ENCODE data around the gene PTPN3. TPM values are rescaled to one million over a fixed set of nuclear protein-coding genes. Genes with fewer than 3 reads are reported as not detected.

Gene PTPN3
- total and polyA plus RNA-seq, 2 donors (not counting 1 experiment from before 2014, with no cell fraction given) = not detected

DNA sequence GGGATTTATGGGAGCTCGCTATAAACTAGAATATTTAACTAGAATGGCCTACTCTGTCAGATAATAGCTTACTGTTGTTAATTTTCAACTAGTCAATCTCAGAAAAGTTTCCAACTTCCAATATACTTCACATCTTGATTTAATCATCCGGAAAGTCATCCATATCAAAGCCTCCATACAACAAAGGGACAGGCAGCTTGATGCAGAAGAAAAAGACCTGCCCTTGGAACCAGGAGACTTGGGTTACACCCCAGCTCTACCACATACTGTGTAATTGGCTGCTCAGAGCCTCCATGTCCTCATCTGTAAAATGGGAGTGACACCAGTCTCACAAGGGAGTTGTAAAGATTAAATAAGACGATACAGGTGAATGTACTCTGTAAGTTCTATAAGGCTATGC is 1.9 kb downstream of the PTPN3 start:
- Mint-ChIP-seq H3K9me3 (ENCODE audit: insufficient read depth) (no peaks in the 10 kb centered on the region), H3K4me1 (peaks cover 10% of the 10 kb centered on the region), H3K4me3 (no peak overlapping the region), H3K27me3 (peaks cover 57% of the 10 kb centered on the region), H3K27ac (no peak overlapping the region)
- 86% methylated on average over 1 of the region's 3 CpGs for WGBS (ENCODE audit: insufficient coverage)
- Histone ChIP-seq H3K4me3 (ENCODE audit: control extremely low read depth in 1 of 5, extremely low read depth in 1 of 5, insufficient read depth in 1 of 5, low read depth in 2 of 5, low read length in 4 of 5) (no peak overlapping the region), H2AFZ (ENCODE audit: insufficient read depth, low read depth, low read length, poor library complexity, severe bottlenecking) (no peak overlapping the region), H3K4me1 (ENCODE audit: control insufficient read depth in 2 of 2, insufficient read depth in 2 of 2, low read length in 2 of 2) (no peaks in the 10 kb centered on the region), H3K27me3 (replicated peaks in 1 of 4; ENCODE audit: control extremely low read depth in 1 of 4, control insufficient read depth in 3 of 4, insufficient read depth in 4 of 4, low read length in 3 of 4) (peaks cover 0 to 33% (median 19%) of the 10 kb centered on the region in 4 experiments), H3K9me3 (ENCODE audit: control extremely low read depth in 1 of 3, control insufficient read depth in 2 of 3, insufficient read depth in 1 of 3, low read length in 2 of 3) (peaks cover 0 to 8% (median 0%) of the 10 kb centered on the region in 3 donors), H4K20me1 (ENCODE audit: control insufficient read depth, insufficient read depth, low read length, poor library complexity, severe bottlenecking) (no peaks in the 10 kb centered on the region), H3K4me2 (replicated peaks; ENCODE audit: low read depth, low read length, poor library complexity, severe bottlenecking) (no peak overlapping the region), H3K9ac (ENCODE audit: low read length) (no peak overlapping the region), H3K79me2 (ENCODE audit: control insufficient read depth, insufficient read depth, low read length) (no peaks in the 10 kb centered on the region), H3K27ac (ENCODE audit: low read length in 2 of 2) (no peak overlapping the region), H3K36me3 (replicated peaks in 1 of 2; ENCODE audit: control extremely low read depth in 1 of 2, control insufficient read depth in 1 of 2, extremely low read depth in 1 of 2, insufficient read depth in 2 of 2, low read length in 1 of 2) (no peaks in the 10 kb centered on the region)
- ChIA-PET CTCF (interaction anchor here (0.8 kb wide), 1 partner anchor 26 kb away, joined by 3 read pairs; no protein-coding TSS in a partner anchor), POLR2A (no interaction called here)
- intact Hi-C loops (cut with micrococcal nuclease) = no loop called here
- DNase-seq = no peak
- no peak for TF ChIP-seq EZH2 (IDR thresholded peaks at IDR 0.05; ENCODE audit: borderline replicate concordance, insufficient read depth, low read depth, low read length, poor library complexity, severe bottlenecking)
- TF ChIP-seq, protein P1, sequence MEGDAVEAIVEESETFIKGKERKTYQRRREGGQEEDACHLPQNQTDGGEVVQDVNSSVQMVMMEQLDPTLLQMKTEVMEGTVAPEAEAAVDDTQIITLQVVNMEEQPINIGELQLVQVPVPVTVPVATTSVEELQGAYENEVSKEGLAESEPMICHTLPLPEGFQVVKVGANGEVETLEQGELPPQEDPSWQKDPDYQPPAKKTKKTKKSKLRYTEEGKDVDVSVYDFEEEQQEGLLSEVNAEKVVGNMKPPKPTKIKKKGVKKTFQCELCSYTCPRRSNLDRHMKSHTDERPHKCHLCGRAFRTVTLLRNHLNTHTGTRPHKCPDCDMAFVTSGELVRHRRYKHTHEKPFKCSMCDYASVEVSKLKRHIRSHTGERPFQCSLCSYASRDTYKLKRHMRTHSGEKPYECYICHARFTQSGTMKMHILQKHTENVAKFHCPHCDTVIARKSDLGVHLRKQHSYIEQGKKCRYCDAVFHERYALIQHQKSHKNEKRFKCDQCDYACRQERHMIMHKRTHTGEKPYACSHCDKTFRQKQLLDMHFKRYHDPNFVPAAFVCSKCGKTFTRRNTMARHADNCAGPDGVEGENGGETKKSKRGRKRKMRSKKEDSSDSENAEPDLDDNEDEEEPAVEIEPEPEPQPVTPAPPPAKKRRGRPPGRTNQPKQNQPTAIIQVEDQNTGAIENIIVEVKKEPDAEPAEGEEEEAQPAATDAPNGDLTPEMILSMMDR (IDR thresholded peaks at IDR 0.05) = no peak
- ATAC-seq (ENCODE audit: low read depth) = no peak

DNA sequence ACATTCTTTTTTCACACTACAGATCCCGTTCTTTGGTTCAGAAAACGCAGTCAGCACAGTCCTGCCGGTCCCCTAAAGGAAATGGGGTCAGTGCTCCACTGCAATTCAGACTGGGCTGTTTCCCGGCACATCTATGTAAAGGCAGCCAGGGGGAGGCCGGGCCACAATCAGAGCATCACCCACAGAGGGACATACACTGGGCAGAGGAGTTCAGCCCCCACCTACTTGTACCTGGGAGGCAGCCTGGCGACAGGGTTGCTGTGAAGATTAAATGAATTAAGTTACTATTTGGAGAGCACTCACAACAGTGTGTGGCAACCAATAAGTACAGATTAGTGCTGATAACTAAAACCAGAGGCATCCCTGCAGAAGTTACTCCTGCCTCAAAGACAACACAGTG is 4.5 kb downstream of the PTPN3 start:
- peaks cover 0 to 2% (median 0%) of the 10 kb centered on the region in 3 donors for H3K9me3 ChIP-seq (ENCODE audit: control extremely low read depth in 1 of 3, control insufficient read depth in 2 of 3, insufficient read depth in 1 of 3, low read length in 2 of 3)
- H3K4me1 Mint-ChIP-seq = peaks cover 3% of the 10 kb centered on the region
- no peak overlapping the region for H3K4me3 ChIP-seq (ENCODE audit: control extremely low read depth in 1 of 5, extremely low read depth in 1 of 5, insufficient read depth in 1 of 5, low read depth in 2 of 5, low read length in 4 of 5)
- no peaks in the 10 kb centered on the region for H3K36me3 ChIP-seq (replicated peaks in 1 of 2; ENCODE audit: control extremely low read depth in 1 of 2, control insufficient read depth in 1 of 2, extremely low read depth in 1 of 2, insufficient read depth in 2 of 2, low read length in 1 of 2)
- no peaks in the 10 kb centered on the region for H3K9me3 Mint-ChIP-seq (ENCODE audit: insufficient read depth)
- H3K9ac ChIP-seq (ENCODE audit: low read length) = no peak overlapping the region
- no peaks in the 10 kb centered on the region for H3K4me1 ChIP-seq (ENCODE audit: control insufficient read depth in 2 of 2, insufficient read depth in 2 of 2, low read length in 2 of 2)
- 56% methylated on average over 6 of the region's 6 CpGs for WGBS (ENCODE audit: insufficient coverage)
- no peak overlapping the region for H2AFZ ChIP-seq (ENCODE audit: insufficient read depth, low read depth, low read length, poor library complexity, severe bottlenecking)
- H3K27ac Mint-ChIP-seq = no peak overlapping the region
- ATAC-seq (ENCODE audit: low read depth) = no peak
- intact Hi-C loops (cut with micrococcal nuclease) = no loop called here
- CTCF ChIA-PET = no interaction called here
- H3K4me2 ChIP-seq (replicated peaks; ENCODE audit: low read depth, low read length, poor library complexity, severe bottlenecking) = no peak overlapping the region
- POLR2A ChIA-PET = no interaction called here
- TF ChIP-seq, protein P1 (IDR thresholded peaks at IDR 0.05) = no peak
- no peak for TF ChIP-seq EZH2 (IDR thresholded peaks at IDR 0.05; ENCODE audit: borderline replicate concordance, insufficient read depth, low read depth, low read length, poor library complexity, severe bottlenecking)
- peaks cover 0 to 19% (median 5%) of the 10 kb centered on the region in 4 experiments for H3K27me3 ChIP-seq (replicated peaks in 1 of 4; ENCODE audit: control extremely low read depth in 1 of 4, control insufficient read depth in 3 of 4, insufficient read depth in 4 of 4, low read length in 3 of 4)
- no peaks in the 10 kb centered on the region for H4K20me1 ChIP-seq (ENCODE audit: control insufficient read depth, insufficient read depth, low read length, poor library complexity, severe bottlenecking)
- peaks cover 51% of the 10 kb centered on the region for H3K27me3 Mint-ChIP-seq
- H3K79me2 ChIP-seq (ENCODE audit: control insufficient read depth, insufficient read depth, low read length) = no peaks in the 10 kb centered on the region
- no peak overlapping the region for H3K27ac ChIP-seq (ENCODE audit: low read length in 2 of 2)
- no peak for DNase-seq
- H3K4me3 Mint-ChIP-seq = no peak overlapping the region

Data from B cell (primary cell).